H9 (cell line): ENCODE data around the gene FBP2. TPM values are rescaled to one million over a fixed set of nuclear protein-coding genes. Genes with fewer than 3 reads are reported as not detected.

Experiments used
- DNase-seq: peaks from one replicate; pipeline ENCODE4 v3.0.0-alpha.2; 2017
- H2AFZ ChIP-seq: one replicate; pipeline ENCODE4 v1.6.1; 2013; ENCODE audit warnings: mild to moderate bottlenecking, low read length, control low read depth, moderate library complexity
- H2AK5ac ChIP-seq: 2 replicates; pipeline ENCODE4 v1.6.1; 2013; ENCODE audit warnings: low read length, control low read depth, mixed read lengths; ENCODE audit not compliant: insufficient read length
- H2BK120ac ChIP-seq: one replicate; pipeline ENCODE4 v1.6.1; 2013; ENCODE audit warnings: low read depth, mild to moderate bottlenecking, low read length, control low read depth, inconsistent platforms; ENCODE audit not compliant: poor library complexity, severe bottlenecking
- H2BK12ac ChIP-seq: 2 replicates; pipeline ENCODE4 v1.6.1; 2013; ENCODE audit warnings: low read length, control low read depth, mixed read lengths, low read depth; ENCODE audit not compliant: insufficient read length
- H2BK15ac ChIP-seq: 2 replicates; pipeline ENCODE4 v1.6.1; 2013; ENCODE audit warnings: low read depth, low read length, control low read depth
- H2BK20ac ChIP-seq: one replicate; pipeline ENCODE4 v1.6.1; 2013; ENCODE audit warnings: low read depth, mild to moderate bottlenecking, low read length, control low read depth, inconsistent platforms; ENCODE audit not compliant: poor library complexity, severe bottlenecking
- H2BK5ac ChIP-seq: 2 replicates; pipeline ENCODE4 v1.6.1; 2013; ENCODE audit warnings: low read length, control low read depth, mixed read lengths; ENCODE audit not compliant: insufficient read length
- H3K14ac ChIP-seq: 2 replicates; pipeline ENCODE4 v1.6.1; 2013; ENCODE audit warnings: low read length, control low read depth; ENCODE audit not compliant: insufficient read depth
- H3K18ac ChIP-seq: 2 replicates; pipeline ENCODE4 v1.6.1; 2013; ENCODE audit warnings: low read depth, mild to moderate bottlenecking, mixed read lengths, low read length, control low read depth; ENCODE audit not compliant: insufficient read length
- H3K23ac ChIP-seq: 2 replicates; pipeline ENCODE4 v1.6.1; 2013; ENCODE audit warnings: low read length, control low read depth, mixed read lengths, low read depth; ENCODE audit not compliant: insufficient read length
- H3K23me2 ChIP-seq: 2 replicates; pipeline ENCODE4 v1.6.1; 2013; ENCODE audit warnings: low read depth, mild to moderate bottlenecking, mixed read lengths, low read length, control low read depth; ENCODE audit not compliant: insufficient read length, poor library complexity, severe bottlenecking
- H3K27ac ChIP-seq: 2 replicates; pipeline ENCODE4 v1.5.1; 2013; ENCODE audit warnings: low read length, control low read depth, mixed read lengths, low read depth; ENCODE audit not compliant: insufficient read length
- H3K27me3 ChIP-seq: 2 replicates; pipeline ENCODE4 v1.6.1; 2013; ENCODE audit warnings: low read length, control low read depth, inconsistent platforms; ENCODE audit not compliant: insufficient read depth
- H3K4ac ChIP-seq: 2 replicates; pipeline ENCODE4 v1.6.1; 2013; ENCODE audit warnings: low read depth, mild to moderate bottlenecking, control low read depth, inconsistent platforms, low read length, moderate library complexity
- H3K4me1 ChIP-seq: 2 replicates; pipeline ENCODE4 v1.6.1; 2013; ENCODE audit warnings: low read length, control low read depth, inconsistent platforms; ENCODE audit not compliant: insufficient read depth
- H3K4me2 ChIP-seq: 2 replicates; pipeline ENCODE4 v1.6.1; 2013; ENCODE audit warnings: low read length, control low read depth, mixed read lengths; ENCODE audit not compliant: insufficient read length, insufficient read depth
- H3K56ac ChIP-seq: 2 replicates; pipeline ENCODE4 v1.6.1; 2013; ENCODE audit warnings: low read depth, mild to moderate bottlenecking, mixed read lengths, low read length, control low read depth; ENCODE audit not compliant: insufficient read length
- H3K79me1 ChIP-seq: 2 replicates; pipeline ENCODE4 v1.6.1; 2013; ENCODE audit warnings: low read depth, mild to moderate bottlenecking, moderate library complexity, low read length, control low read depth, inconsistent platforms; ENCODE audit not compliant: insufficient read depth, poor library complexity, severe bottlenecking
- H3K79me2 ChIP-seq: 2 replicates; pipeline ENCODE4 v1.6.1; 2013; ENCODE audit warnings: low read length, control low read depth, inconsistent platforms; ENCODE audit not compliant: insufficient read depth
- H3K9ac ChIP-seq: 2 replicates; pipeline ENCODE4 v1.6.1; 2013; ENCODE audit warnings: low read length, control low read depth, mixed read lengths; ENCODE audit not compliant: insufficient read length; ENCODE audit errors: extremely low read depth
- H3K9me3 ChIP-seq: one replicate; pipeline ENCODE4 v1.6.1; 2013; ENCODE audit warnings: low read depth, low read length, inconsistent platforms; ENCODE audit not compliant: control insufficient read depth
- H3T11ph ChIP-seq: one replicate; pipeline ENCODE4 v1.6.1; 2013; ENCODE audit warnings: mild to moderate bottlenecking, low read length, control low read depth, inconsistent platforms
- H4K20me1 ChIP-seq: one replicate; pipeline ENCODE4 v1.6.1; 2013; ENCODE audit not compliant: control insufficient read depth, insufficient read length, insufficient read depth
- H4K5ac ChIP-seq: 2 replicates; pipeline ENCODE4 v1.6.1; 2013; ENCODE audit warnings: low read depth, mild to moderate bottlenecking, mixed read lengths, low read length, control low read depth; ENCODE audit not compliant: insufficient read length
- H4K8ac ChIP-seq: replicated peaks from 2 replicates; pipeline ENCODE4 v1.6.1; 2013; ENCODE audit warnings: low read length, control low read depth, mixed read lengths, low read depth; ENCODE audit not compliant: insufficient read length
- H4K91ac ChIP-seq: 2 replicates; pipeline ENCODE4 v1.6.1; 2013; ENCODE audit warnings: low read depth, mild to moderate bottlenecking, moderate library complexity, mixed read lengths, low read length, control low read depth; ENCODE audit not compliant: insufficient read length
- H3K27ac Mint-ChIP-seq, 3 experiments: 2 replicates in 2 of 3; 3 replicates in 1 of 3; pipeline ENCODE4 v1.8.0; 2020 to 2021; ENCODE audit warnings: mixed read lengths in 3 of 3, mild to moderate bottlenecking in 1 of 3, moderate library complexity in 1 of 3
- H3K27me3 Mint-ChIP-seq: 2 replicates; pipeline ENCODE4 v1.8.0; 2021; ENCODE audit warnings: low read depth, mild to moderate bottlenecking, moderate library complexity, mixed read lengths
- H3K36me3 Mint-ChIP-seq, 3 experiments: 2 replicates in 2 of 3; 3 replicates in 1 of 3; pipeline ENCODE4 v1.8.0; 2020 to 2021; ENCODE audit warnings: low read depth in 3 of 3, mixed read lengths in 3 of 3; ENCODE audit not compliant: insufficient read depth in 1 of 3
- H3K4me1 Mint-ChIP-seq, 2 experiments: 2 replicates each; pipeline ENCODE4 v1.8.0; 2020; ENCODE audit warnings: mixed read lengths in 2 of 2
- H3K4me3 Mint-ChIP-seq, 2 experiments: 2 replicates in 1 of 2; 3 replicates in 1 of 2; pipeline ENCODE4 v1.8.0; 2020 to 2021; ENCODE audit warnings: mild to moderate bottlenecking in 2 of 2, mixed read lengths in 2 of 2, moderate library complexity in 1 of 2
- H3K9me3 Mint-ChIP-seq, 2 experiments: 2 replicates in 1 of 2; 3 replicates in 1 of 2; pipeline ENCODE4 v1.8.0; 2020; ENCODE audit warnings: mild to moderate bottlenecking in 2 of 2, mixed read lengths in 2 of 2, moderate library complexity in 1 of 2
- WGBS: extraction: QIAGEN DNeasy Blood & Tissue Kit; methylation state at CpG from one replicate; pipeline ENCODE4 v1.1.7; 2013; ENCODE audit warnings: missing lambda C conversion rate, low lambda C conversion rate, mixed read lengths; ENCODE audit not compliant: insufficient read length; ENCODE audit errors: extremely low coverage; 5-methylcytosine and 5-hydroxymethylcytosine counted together
- total RNA-seq: library from RNA; stranded (reverse); gene quantifications from 2 replicates; pipeline ENCODE4 v1.2.1, GENCODE V29; 2021
- TF ChIP-seq, protein P1 (sequence below): fragments of 200-600 bp; sonication (generic); conservative IDR thresholded peaks from 3 replicates; pipeline ENCODE4 v1.8.0; 2021; ENCODE audit warnings: antibody characterized with exemption, mild to moderate bottlenecking

Gene FBP2
- total RNA-seq, 1 experiment from 2014 or later, result not detected

DNA sequence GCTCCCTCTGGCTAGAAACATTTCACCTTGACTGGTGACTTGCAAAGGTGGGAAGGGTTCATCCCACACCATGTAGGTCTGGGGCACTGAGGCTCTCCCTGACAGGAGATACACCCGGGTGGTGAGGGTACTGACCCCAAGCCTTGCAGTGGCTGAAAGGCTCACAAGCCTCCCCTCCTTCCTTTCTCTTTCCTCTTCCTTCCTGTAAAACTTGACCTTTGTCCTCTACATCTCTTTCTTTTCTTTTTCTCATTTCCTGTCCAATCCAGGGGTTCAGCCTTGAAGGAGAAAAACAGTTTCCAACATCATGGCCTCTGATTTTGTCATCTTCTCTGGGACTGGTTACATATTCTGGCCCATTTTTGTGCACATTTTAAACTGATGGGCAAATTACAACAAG lies 16.6 kb downstream of the FBP2 start:
- H3K36me3 Mint-ChIP-seq, result no peaks in the 10 kb centered on the region
- peaks cover 6% of the 10 kb centered on the region for H3K27me3 Mint-ChIP-seq
- H2AFZ ChIP-seq, result no peak overlapping the region
- H2BK5ac ChIP-seq, result no peak overlapping the region
- no peaks in the 10 kb centered on the region for H3K4me1 ChIP-seq
- WGBS, result no CpG with 5 or more reads among the region's 1 CpG
- no peak overlapping the region for H2BK120ac ChIP-seq
- H4K8ac ChIP-seq, result no peak overlapping the region
- H3K4me3 Mint-ChIP-seq, result no peak overlapping the region
- H3K23me2 ChIP-seq, result no peaks in the 10 kb centered on the region
- H3K27me3 ChIP-seq, result no peaks in the 10 kb centered on the region
- no peak overlapping the region for H3K4ac ChIP-seq
- H3K9ac ChIP-seq, result no peak overlapping the region
- H3K27ac ChIP-seq, result no peak overlapping the region
- no peak overlapping the region for H4K91ac ChIP-seq
- H4K20me1 ChIP-seq, result no peaks in the 10 kb centered on the region
- no peak overlapping the region for H3K18ac ChIP-seq
- no peak overlapping the region for H2AK5ac ChIP-seq
- no peaks in the 10 kb centered on the region for H3K79me1 ChIP-seq
- TF ChIP-seq, protein P1, sequence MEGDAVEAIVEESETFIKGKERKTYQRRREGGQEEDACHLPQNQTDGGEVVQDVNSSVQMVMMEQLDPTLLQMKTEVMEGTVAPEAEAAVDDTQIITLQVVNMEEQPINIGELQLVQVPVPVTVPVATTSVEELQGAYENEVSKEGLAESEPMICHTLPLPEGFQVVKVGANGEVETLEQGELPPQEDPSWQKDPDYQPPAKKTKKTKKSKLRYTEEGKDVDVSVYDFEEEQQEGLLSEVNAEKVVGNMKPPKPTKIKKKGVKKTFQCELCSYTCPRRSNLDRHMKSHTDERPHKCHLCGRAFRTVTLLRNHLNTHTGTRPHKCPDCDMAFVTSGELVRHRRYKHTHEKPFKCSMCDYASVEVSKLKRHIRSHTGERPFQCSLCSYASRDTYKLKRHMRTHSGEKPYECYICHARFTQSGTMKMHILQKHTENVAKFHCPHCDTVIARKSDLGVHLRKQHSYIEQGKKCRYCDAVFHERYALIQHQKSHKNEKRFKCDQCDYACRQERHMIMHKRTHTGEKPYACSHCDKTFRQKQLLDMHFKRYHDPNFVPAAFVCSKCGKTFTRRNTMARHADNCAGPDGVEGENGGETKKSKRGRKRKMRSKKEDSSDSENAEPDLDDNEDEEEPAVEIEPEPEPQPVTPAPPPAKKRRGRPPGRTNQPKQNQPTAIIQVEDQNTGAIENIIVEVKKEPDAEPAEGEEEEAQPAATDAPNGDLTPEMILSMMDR, result no peak
- H4K5ac ChIP-seq, result no peak overlapping the region
- no peak for DNase-seq
- peaks cover 3 to 4% of the 10 kb centered on the region in 2 experiments; a peak in 3 of 5 replicates for H3K9me3 Mint-ChIP-seq
- no peak overlapping the region for H3K56ac ChIP-seq
- H2BK15ac ChIP-seq, result no peak overlapping the region
- no peak overlapping the region for H2BK20ac ChIP-seq
- no peak overlapping the region for H3K14ac ChIP-seq
- H3K9me3 ChIP-seq, result no peaks in the 10 kb centered on the region
- H2BK12ac ChIP-seq, result no peak overlapping the region
- no peaks in the 10 kb centered on the region for H3K4me1 Mint-ChIP-seq
- H3K4me2 ChIP-seq, result no peak overlapping the region
- no peak overlapping the region for H3T11ph ChIP-seq
- H3K79me2 ChIP-seq, result no peaks in the 10 kb centered on the region
- no peak overlapping the region for H3K23ac ChIP-seq
- H3K27ac Mint-ChIP-seq, result no peak overlapping the region
